Measurements from ENCODE around the gene CDH23.
A peak's percentile ranks its signal among the peaks of the same experiment; 100 is the strongest.
"Not testable (repeated sequence)": the region's sequence is repeated elsewhere in the genome, so short reads cannot be mapped to it uniquely, and the experiment has no call there.

The CDH23 gene

GRCh38 chr10:71396711-71397295 is at the start of gene CDH23:
TSS of gene CDH23 (plus strand) at chr10:71396920. CDS start at chr10:71439832, 42,912 bp downstream.
- no peak for DNase-seq

GRCh38 chr10:71347587-71348395 is 48.9 kb upstream of the CDH23 start:
- no peak for DNase-seq

- DNase-seq: no peak
Measured at GRCh38 chr10:71348850-71349249, 47.9 kb upstream of the CDH23 start.

GRCh38 chr10:71349406-71349805 is 47.3 kb upstream of the CDH23 start:
- no peak for DNase-seq

GRCh38 chr10:71351087-71351486 is 45.6 kb upstream of the CDH23 start:
- no peak for DNase-seq

GRCh38 chr10:71351628-71352319 is 44.9 kb upstream of the CDH23 start:
- DNase-seq: no peak

- no peak for DNase-seq
Measured at GRCh38 chr10:71353639-71354038, 43.1 kb upstream of the CDH23 start.

GRCh38 chr10:71354776-71355175 is 41.9 kb upstream of the CDH23 start:
- DNase-seq: no peak

- DNase-seq: no peak
Measured at GRCh38 chr10:71355886-71356285, 40.8 kb upstream of the CDH23 start.

GRCh38 chr10:71357792-71358265 is 38.9 kb upstream of the CDH23 start:
- DNase-seq: no peak

- no peak for DNase-seq
Measured at GRCh38 chr10:71358277-71358676, 38.4 kb upstream of the CDH23 start.

GRCh38 chr10:71358906-71359305 is 37.8 kb upstream of the CDH23 start:
- DNase-seq: not testable (repeated sequence)

GRCh38 chr10:71359364-71360046 is 37.2 kb upstream of the CDH23 start:
- DNase-seq: peak; percentile 48

GRCh38 chr10:71360735-71361134 is 36.0 kb upstream of the CDH23 start:
- DNase-seq: no peak

- DNase-seq: no peak
Measured at GRCh38 chr10:71361581-71361980, 35.1 kb upstream of the CDH23 start.

GRCh38 chr10:71362141-71362540 is 34.6 kb upstream of the CDH23 start:
- DNase-seq: no peak

- no peak for DNase-seq
Measured at GRCh38 chr10:71363936-71364335, 32.8 kb upstream of the CDH23 start.

- DNase-seq: no peak
Measured at GRCh38 chr10:71365366-71365765, 31.4 kb upstream of the CDH23 start.

GRCh38 chr10:71366690-71367089 is 30.0 kb upstream of the CDH23 start:
- no peak for DNase-seq

- peak; percentile 48 for DNase-seq
Measured at GRCh38 chr10:71367271-71367670, 29.4 kb upstream of the CDH23 start.

GRCh38 chr10:71368176-71368575 is 28.5 kb upstream of the CDH23 start:
- DNase-seq: no peak

- DNase-seq: no peak
Measured at GRCh38 chr10:71368643-71369042, 28.1 kb upstream of the CDH23 start.

GRCh38 chr10:71369602-71370001 is 27.1 kb upstream of the CDH23 start:
- DNase-seq: no peak
